Measurements from ENCODE around the gene BTBD9.

DNA sequence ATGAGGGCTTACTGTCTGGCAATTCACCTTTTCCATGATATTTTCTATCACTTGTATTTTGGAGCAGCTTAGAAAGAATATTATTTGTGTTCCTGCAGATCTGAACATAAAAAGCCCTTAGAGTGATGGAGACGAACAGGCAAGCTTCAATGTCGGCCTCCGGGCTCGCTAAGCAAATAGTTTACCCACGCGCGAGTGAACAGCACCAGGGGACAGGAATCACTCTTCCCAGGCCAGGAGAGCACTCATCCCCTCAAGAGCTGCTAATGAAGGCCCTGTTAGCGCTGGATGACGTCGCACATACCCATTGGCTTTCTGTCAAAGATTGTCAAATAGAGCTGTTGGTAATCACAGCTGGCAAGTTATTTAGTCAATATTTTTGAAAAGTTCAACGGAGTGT, 424.5 kb downstream of the BTBD9 start:
- TF ChIP-seq, protein P1, sequence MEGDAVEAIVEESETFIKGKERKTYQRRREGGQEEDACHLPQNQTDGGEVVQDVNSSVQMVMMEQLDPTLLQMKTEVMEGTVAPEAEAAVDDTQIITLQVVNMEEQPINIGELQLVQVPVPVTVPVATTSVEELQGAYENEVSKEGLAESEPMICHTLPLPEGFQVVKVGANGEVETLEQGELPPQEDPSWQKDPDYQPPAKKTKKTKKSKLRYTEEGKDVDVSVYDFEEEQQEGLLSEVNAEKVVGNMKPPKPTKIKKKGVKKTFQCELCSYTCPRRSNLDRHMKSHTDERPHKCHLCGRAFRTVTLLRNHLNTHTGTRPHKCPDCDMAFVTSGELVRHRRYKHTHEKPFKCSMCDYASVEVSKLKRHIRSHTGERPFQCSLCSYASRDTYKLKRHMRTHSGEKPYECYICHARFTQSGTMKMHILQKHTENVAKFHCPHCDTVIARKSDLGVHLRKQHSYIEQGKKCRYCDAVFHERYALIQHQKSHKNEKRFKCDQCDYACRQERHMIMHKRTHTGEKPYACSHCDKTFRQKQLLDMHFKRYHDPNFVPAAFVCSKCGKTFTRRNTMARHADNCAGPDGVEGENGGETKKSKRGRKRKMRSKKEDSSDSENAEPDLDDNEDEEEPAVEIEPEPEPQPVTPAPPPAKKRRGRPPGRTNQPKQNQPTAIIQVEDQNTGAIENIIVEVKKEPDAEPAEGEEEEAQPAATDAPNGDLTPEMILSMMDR (IDR thresholded peaks at IDR 0.05): no peak
- TF ChIP-seq EZH2 (IDR thresholded peaks at IDR 0.05; ENCODE audit: borderline replicate concordance, insufficient read depth, low read depth, low read length, poor library complexity, severe bottlenecking): no peak

Data from B cell (primary cell).